HG02623 (cell line): ENCODE measurements around the gene ARHGAP24.
"Not testable (repeated sequence)": the region's sequence is repeated elsewhere in the genome, so short reads cannot be mapped to it uniquely, and the experiment has no call there.

ENCODE experiments used
- ATAC-seq: cut with Tn5 transposase; IDR thresholded peaks from one replicate; pipeline ENCODE4 v1.9.1; 2021; ENCODE audit warnings: moderate library complexity; ENCODE audit not compliant: unreplicated experiment

The ARHGAP24 gene

DNA sequence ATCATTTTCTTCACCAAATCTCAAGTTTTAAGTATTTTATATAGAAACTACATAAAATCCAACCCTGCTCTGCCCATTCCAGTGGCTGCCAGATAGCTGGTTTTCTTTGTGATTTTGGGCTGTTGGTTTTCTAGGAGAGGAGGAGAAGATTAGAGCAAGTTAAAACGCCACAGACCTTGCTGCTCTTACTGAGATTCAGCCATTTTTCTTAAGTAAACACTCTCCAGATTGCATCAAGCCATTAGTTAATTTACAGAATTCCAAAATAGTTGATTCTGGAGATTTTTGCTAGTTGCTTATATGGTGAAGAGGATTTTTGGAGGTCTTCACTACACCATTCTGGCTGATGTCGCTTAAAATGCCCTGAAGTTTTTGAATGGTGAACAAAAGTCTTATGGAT is 518.7 kb downstream of the ARHGAP24 start:
- ATAC-seq: no peak

DNA sequence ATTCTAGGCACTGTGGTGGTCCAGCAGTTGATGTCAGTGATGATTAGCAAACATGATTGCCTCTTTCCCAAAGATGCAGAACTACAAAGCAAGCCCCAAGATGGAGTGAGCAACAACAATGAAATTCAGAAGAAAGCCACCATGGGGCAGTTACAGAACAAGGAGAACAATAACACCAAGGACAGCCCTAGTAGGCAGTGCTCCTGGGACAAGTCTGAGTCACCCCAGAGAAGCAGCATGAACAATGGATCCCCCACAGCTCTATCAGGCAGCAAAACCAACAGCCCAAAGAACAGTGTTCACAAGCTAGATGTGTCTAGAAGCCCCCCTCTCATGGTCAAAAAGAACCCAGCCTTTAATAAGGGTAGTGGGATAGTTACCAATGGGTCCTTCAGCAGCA is 519.6 kb downstream of the ARHGAP24 start:
- ATAC-seq: no peak

DNA sequence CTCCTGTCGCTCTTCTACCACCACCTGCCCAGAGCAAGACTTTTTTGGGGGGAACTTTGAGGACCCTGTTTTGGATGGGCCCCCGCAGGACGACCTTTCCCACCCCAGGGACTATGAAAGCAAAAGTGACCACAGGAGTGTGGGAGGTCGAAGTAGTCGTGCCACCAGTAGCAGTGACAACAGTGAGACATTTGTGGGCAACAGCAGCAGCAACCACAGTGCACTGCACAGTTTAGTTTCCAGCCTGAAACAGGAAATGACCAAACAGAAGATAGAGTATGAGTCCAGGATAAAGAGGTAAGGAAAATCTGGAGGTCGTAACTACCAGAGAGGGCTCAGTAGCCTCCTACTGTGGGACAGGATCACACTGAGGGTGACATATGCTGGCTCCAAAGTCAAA is 520.4 kb downstream of the ARHGAP24 start:
- no peak for ATAC-seq

DNA sequence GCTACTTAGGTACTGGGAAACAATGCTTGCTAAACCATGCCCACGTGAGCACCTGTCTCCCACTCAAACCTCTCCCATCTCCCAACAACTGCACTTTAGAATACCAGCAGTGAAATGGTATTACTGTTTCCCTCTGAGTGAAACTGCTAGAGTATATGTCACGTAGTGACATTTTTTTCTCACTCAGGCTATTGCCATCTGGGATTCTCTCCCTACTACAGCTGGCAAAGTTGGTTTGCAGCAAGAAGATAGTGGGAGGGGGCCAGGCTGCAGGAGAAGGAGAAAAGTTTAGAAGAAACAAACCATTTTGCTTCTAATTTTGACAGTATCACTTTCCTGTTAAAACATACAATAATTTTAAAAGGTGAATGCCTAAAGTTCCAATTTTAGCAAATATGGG is 526.6 kb downstream of the ARHGAP24 start:
- ATAC-seq: no peak

DNA sequence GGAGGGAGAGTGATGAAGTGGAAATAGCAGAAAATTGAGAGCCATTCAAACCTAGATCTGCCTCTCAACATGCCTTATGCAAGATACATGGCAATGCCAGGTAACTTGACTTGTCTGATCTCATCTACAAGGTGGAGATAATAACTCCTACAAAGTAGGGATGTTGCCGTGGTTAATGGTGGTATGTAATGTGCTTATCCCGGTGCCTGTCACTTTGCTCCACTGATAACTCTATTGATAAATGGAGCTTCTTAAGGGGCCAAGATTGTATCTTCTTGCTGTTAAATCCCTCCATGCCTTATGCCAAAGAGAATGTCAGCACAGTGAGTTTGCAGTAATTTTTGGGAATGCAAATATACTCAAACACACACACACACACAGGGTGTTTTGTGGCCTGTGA is 529.1 kb downstream of the ARHGAP24 start:
- no peak for ATAC-seq

DNA sequence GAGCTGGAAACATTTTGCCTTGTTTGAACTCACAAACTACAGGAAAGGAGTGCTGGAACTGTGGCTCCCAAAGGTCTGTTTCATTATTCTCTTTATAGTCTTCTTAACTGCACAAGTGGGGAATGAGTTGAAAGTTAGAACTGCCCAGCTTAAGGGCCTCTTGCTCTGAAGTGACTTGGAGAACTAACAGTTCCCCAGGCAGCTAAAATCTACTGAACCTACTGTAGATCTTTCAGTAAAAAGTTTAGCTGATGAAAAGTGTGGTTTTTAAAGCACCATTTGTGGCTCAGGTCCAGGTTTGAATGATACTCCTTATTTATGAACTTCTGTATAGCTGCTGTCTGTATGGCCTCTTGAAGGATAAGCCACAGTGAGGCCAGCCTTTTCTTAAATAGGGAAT is 531.1 kb downstream of the ARHGAP24 start:
- no peak for ATAC-seq

DNA sequence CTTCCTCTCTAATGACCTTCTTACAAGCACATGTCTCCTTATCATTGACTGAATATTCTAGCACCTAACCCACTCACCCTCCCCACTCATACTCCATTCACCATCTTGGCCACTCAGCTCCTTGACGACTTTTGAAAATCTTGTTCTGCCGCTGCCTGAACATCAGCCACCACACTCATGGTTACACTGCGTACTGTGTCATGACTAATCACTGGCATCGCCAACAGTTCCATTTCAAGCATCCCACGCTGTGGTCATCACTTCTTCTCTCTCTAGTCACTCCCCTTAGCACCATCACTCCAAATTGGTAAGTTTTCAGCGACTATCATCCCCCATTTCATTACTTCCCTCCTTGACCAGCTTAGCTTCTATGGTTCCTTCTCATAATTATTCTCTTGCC is 532.1 kb downstream of the ARHGAP24 start:
- no peak for ATAC-seq

DNA sequence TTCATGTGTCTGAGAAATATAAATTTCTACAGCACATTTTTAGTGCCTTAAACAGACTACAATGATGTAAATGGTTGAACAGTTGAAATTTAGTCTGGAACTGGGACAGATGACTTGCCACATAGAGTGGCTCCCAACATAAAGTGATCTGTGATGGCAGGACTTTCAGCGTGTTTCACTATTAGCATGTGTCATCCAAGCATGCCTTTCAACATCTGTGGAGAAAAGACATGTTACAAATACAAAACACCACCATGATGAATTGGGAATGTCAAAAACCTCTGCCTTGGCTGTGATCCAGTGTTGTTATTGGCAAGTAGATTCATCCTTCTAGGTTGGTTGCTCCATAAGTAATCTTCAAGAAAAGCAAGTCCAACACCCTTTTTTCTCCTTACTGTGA is 536.2 kb downstream of the ARHGAP24 start:
- no peak for ATAC-seq

DNA sequence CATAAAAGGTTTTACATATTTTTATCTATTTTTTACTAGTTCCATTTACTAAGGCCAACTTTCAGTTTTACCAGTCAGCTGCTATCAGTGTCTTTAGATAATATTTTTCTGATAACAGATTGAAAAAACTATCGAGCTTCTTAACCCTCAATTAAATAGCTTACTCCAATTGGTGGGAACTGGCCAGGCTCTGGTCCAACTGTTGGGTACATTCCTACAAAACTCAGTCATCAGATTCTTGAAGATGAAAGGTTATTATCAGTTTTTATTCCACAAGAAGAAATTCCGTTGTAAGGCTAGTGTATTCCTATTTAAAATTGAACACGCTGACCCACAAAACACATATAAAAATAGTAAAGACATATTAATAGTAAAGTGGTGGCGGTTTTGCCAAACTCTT is 538.7 kb downstream of the ARHGAP24 start:
- no peak for ATAC-seq

DNA sequence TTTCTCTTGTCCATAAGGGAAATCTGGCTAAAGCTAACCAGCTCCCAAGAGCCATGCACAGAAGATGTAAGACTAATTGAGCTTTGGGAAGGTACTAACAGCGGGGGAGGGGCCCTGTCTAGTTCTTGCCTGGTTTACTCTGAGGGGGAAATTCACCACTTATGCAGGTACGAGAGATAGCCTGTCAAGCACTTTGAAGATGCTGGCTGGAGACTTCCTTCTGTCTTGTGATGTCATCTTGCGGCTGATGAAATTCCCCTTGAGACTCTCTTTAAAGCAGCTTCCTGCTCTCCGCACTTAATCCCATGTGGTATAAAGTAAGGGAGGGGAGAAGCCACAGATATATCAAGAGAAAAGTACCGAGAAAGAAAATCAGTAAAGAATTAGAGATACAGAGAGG is 539.6 kb downstream of the ARHGAP24 start:
- peak; percentile 90 for ATAC-seq

DNA sequence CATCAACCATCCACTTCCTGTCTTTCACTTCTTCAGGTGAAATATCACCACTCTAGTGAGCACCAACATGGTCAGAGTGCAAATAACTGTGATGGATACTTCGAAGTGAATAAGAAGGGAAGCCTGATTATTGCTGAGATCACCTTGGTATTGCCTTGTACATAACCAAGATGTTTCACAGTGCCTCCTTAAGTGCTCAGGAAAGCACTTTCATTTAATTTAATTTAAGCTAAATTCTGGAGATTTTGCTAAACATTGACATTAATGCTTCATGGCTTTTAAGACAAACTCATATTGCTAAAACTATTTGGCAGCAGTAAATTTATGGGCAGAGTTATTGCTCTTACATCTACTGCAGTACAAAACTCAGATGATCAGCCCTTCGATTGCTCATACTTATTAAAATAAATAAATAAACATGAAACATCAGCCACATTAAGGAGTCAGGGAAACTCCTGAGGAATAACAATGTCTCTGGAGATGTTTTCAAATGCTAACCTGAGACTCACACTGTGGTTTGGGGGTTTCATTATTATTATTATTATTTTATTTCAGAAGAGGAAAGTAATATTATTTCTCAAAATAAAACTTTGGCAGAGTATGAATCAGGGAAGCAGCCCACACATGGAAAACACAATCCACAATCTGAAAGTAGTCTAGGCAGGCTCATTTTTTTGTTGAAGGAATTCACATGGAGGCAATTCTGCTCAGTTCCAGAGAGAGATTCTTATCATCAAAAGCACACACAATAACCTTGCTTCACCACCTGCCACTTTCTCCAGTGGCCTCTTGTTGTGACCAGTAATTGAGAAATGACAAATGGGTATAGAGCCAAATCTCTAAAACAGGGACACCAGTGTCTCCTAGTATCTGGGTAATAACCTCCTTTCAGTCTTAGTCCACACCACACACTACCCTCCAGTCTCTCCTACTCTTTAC is 540.7 kb downstream of the ARHGAP24 start:
- ATAC-seq: no peak

DNA sequence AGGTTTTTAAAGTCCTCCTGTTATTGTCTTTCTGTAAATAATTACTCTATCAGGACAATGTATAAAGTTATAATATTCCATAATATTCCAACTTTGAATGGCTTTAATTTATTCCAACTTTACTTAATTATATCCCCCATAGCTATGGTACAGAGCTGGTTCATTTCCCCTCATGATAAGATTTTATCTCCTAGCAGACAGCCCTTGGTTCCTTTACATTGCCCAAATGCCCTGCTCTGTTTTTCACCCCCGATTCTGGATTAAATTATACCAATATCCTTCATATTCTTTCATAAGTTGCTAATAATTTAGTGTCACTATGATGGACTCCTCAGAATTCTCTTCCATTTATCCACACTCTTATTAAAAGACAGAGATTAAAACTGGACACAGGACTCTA is 544.4 kb downstream of the ARHGAP24 start:
- ATAC-seq: no peak

DNA sequence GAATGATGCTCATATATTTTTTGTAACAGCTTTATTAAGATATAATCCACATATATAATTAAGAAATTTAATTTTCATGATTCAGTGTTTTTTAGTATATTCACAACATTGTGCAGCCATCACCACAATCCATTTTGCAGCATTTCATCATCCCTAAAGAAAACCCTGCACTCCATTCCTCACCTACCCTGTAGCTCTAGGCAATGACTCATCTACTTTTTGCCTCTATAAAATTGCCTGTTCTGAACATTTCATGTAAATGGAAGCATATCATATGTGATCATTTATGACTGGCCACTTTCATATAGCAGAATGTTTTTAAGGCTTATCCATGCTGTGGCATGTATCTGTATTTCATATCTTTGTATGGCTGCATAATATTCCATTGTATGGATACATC is 545.0 kb downstream of the ARHGAP24 start:
- ATAC-seq: no peak

DNA sequence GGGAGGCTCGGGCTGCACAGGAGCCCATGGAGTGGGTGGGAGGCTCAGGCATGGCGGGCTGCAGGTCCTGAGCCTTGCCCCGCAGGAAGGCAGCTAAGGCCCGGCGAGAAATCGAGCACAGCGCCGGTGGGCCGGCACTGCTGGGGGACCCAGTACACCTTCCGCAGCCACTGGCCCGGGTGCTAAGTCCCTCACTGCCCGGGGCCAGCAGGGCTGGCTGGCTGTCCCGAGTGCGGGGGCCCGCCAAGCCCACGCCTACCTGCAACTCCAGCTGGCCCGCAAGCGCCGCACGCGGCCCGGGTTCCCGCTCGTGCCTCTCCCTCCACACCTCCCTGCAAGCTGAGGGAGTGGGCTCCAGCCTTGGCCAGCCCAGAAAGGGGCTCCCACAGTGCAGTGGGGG is 546.7 kb downstream of the ARHGAP24 start:
- ATAC-seq: not testable (repeated sequence)

DNA sequence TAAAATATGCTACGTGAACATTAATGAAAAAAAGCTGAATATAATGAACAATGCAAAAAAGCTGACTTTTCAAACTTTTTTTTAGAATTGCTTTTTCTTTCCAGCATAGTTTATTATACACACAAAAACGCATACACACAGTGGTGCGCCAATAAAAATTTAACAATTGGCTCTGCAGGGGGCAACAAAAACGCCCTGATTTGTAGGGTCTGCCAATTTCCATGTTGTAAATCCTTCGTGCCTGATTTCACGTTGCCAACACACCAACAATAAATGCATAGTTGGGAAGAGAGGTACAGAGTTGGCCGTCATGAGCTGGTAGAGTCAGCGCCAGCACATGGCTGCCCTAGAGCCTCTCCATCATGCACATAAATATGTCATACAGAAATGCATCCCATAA is 551.8 kb downstream of the ARHGAP24 start:
- no peak for ATAC-seq

DNA sequence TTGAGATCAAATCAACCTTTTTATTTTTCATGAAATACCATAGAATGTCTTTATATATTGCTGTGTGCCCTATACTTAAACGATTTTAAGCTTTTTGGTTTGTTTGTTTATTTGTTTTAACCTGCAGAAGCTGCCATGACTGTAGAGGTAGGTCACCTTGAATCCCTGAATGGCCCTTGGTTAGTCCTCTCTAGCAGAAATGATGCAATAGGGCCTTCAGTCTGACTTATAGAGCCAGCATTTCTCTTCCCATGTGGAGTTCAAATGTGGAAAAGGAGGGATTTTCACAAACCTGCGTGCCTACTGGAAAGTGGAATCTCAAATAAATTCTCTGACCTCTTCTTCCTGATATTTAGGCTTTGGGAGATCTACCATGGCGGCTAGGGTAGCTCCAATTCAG is 557.0 kb downstream of the ARHGAP24 start:
- no peak for ATAC-seq

DNA sequence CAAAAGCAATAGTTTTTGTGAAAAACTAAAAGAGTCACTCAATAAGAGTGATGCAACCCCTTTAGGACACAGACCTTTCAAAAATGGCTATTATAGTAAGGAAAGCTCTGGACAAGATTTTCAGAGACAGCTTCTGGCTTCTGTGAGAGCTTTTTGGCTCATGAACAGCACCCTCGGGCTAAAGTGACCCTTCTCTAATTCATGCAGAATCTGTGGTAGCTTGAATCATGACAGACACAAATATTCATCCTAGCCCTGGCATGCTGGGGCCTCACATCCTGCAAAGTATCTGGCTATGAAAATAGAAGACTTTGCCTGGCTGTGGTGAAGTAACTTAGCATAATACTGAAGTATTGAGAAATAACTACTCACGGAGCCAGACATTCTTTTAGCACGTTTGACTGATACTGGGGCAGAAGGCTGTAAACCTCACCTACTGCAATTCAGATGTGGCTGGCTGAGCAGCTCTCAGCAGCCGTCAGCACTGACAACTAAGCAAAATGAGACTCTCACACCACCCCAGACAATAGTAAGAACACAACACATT is 557.6 kb downstream of the ARHGAP24 start:
- no peak for ATAC-seq

DNA sequence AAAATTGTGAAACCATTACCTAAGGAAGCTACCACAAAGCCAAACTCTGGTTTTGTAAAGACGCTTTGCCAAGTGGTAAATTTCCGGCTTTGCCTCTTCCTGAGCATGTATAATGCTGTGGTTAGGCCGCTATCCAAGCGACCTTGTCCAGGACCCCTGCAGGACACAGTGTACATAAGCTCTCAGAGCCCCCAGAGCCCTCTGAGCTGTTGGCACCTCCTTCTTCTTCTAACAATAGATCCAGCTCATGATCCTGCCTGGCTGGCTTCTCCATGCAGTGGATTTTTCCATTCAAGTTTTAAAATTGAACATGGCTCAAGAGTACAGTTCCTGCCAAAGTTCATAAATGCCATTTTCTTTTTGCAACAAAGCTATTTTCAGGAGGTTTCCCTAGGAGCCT is 558.2 kb downstream of the ARHGAP24 start:
- ATAC-seq: no peak

DNA sequence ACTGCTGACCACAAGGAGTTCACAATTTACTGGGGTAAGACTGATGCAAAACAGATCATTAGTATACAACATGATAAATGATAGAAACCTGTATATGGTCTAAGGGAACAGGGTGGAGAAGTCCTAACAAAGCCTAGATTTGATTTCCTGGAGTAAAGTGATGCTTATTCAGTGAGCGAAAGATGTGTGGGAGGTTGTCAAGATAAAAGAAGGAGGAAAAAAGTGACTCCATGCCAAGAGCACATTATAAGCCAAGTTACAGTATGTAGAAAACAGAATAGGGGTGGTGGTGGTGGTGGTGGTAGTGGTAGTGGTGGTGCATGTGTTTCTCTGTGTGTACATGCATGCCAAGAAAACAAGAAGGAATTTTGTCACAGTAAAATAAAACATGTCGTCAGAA is 559.7 kb downstream of the ARHGAP24 start:
- no peak for ATAC-seq

DNA sequence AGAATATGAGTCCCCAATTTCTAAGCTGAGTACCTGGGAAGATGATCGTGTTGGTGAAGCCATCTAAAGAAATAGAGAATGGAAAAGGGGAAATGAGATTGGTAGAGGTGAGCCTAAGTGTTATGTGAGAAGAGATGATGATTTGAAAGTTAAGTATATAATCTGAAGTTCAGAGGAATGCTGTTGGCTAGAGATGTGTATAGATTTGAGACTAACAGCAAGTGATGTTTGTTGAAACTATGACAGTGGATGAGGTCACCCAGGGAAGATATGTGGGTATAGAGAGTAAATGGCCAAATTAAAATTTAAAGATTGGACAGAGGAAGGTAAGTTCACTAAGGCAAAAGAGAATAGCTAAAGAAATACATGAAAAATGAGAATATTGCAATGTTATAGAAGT is 560.7 kb downstream of the ARHGAP24 start:
- no peak for ATAC-seq

DNA sequence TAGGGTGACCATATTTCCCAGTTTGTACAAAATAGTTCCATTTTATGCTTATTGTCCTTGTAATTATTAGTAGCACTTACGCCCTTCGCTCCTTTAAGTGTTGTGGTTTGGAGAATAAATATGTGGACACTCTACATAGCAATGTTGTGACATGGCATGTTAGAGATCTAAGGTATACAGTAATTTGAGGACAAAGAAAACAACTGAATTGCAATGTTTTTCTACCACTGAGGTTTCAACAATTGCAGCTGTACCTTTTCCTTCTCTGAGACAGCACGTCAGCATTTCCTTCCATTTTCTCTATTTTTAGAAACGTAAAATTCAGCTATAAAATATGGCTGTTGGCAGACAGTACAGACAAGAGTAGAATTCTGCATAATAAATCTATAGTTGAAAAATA is 561.8 kb downstream of the ARHGAP24 start:
- ATAC-seq: no peak

DNA sequence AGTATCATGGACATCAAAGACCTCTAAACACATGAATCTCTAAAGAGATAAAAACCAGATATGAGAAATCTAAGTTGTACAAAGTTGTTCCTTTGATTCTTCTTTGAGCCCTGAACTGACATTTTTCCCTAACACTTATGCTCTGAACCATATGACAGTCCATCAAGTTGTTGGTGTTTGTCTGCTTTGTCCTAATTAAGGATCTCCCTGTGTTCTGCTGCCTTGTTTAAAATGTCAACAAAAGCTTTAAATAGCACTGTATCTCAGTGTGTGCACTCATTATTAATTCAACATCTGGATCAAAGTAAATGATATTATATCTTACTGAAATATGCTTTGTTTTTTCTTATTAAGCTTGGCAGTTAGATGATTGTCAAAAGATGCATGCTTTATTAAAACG is 563.1 kb downstream of the ARHGAP24 start:
- no peak for ATAC-seq
